Thyroid gland (tissue), 4 donors: ENCODE measurements around the gene C20orf144.

Source experiments
- CTCF ChIP-seq, 6 experiments: fragments of 200-600 bp in 3 of 6; fragments of 450-650 bp in 3 of 6; sonication (generic) in 3 of 6; IDR thresholded peaks; one replicate each; pipeline ENCODE4 v1.5.1; 2016 to 2019; ENCODE audit warnings: antibody characterized with exemption in 6 of 6, mild to moderate bottlenecking in 2 of 6, inconsistent platforms in 1 of 6, moderate library complexity in 1 of 6
- POLR2A ChIP-seq, 2 donors: fragments of 450-650 bp; IDR thresholded peaks; one replicate each; pipeline ENCODE4 v1.6.1; 2017; ENCODE audit warnings: antibody characterized with exemption in 2 of 2, mild to moderate bottlenecking in 2 of 2, moderate library complexity in 1 of 2

GRCh38 chr20:33681728-33682353, 19.7 kb downstream of the C20orf144 start:
- no peak for TF ChIP-seq CTCF (IDR thresholded peaks at IDR 0.05)
- no peak for TF ChIP-seq POLR2A (IDR thresholded peaks at IDR 0.05)
